Left renal cortex interstitium (tissue), 4 donors: ENCODE data around the gene TPM4. TPM values are rescaled to one million over a fixed set of nuclear protein-coding genes. Genes with fewer than 3 reads are reported as not detected.

ENCODE experiments used
- polyA plus RNA-seq, 4 donors: library from polyadenylated mRNA; unstranded; fragments of 120-200 nt; gene quantifications; one replicate each; pipeline ENCODE4 v1.2.1, GENCODE V29; 2013; ENCODE audit not compliant: insufficient read length in 4 of 4

Gene TPM4
- polyA plus RNA-seq, 4 donors: 492 to 552 (median 526) TPM

Other genes with a start within 250 kb of the TPM4 start
- under 1 TPM; 0.13 to 0.42 (median 0.30) TPM for gene CYP4F2, start 178.4 kb upstream of the TPM4 start, polyA plus RNA-seq
- gene CYP4F11, start 142.0 kb upstream of the TPM4 start, polyA plus RNA-seq: 1 to 10 TPM in 1 of 4 donors, under 1 TPM in 2, not detected in 1; 0.05 to 1.3 (median 0.64) TPM
- not detected for gene OR10H4, start 127.5 kb upstream of the TPM4 start, polyA plus RNA-seq
- 10 to 100 TPM; 65.5 to 97.2 (median 80.1) TPM for gene RAB8A, start 35.4 kb downstream of the TPM4 start, polyA plus RNA-seq
- gene HSH2D, start 67.2 kb downstream of the TPM4 start, polyA plus RNA-seq: 1 to 10 TPM in 1 of 4 donors, under 1 TPM in 3; 0.32 to 1.1 (median 0.76) TPM
- gene CIB3, start 97.0 kb downstream of the TPM4 start, polyA plus RNA-seq: not detected
- 100 to 1,000 TPM; 102 to 129 (median 124) TPM for gene FAM32A, start 108.9 kb downstream of the TPM4 start, polyA plus RNA-seq
- 10 to 100 TPM; 56.4 to 69.1 (median 62.5) TPM for gene AP1M1, start 121.4 kb downstream of the TPM4 start, polyA plus RNA-seq
- gene KLF2, start 248.3 kb downstream of the TPM4 start, polyA plus RNA-seq: 10 to 100 TPM; 19.5 to 32.0 (median 29.0) TPM